Natural killer cell treated with Interleukin-12 subunit alpha and Interleukin-12 subunit beta and Interleukin-15 and Interleukin-18, amount 100 ng/mL, for 72 hours (primary cell): Measurements from ENCODE around the gene CRAT. TPM values are rescaled to one million over a fixed set of nuclear protein-coding genes. Genes with fewer than 3 reads are reported as not detected.

Experiments
- ATAC-seq, 2 donors: fragments of 150-1000 bp; cut with Tn5 transposase in 1 of 2; sonication (Bioruptor Pico), chemical (Tn5 transposase) in 1 of 2; 2 replicates each; pipeline ENCODE4 v1.10.0; 2021
- DNase-seq: peaks from one replicate; pipeline ENCODE4 v3.0.0; 2022; ENCODE audit warnings: low spot score
- H3K27ac Mint-ChIP-seq, 2 donors: 1 replicate in 1 of 2; 2 replicates in 1 of 2; pipeline ENCODE4 v1.8.0; 2022; ENCODE audit warnings: mixed read lengths in 2 of 2, mild to moderate bottlenecking in 1 of 2, moderate library complexity in 1 of 2
- H3K27me3 Mint-ChIP-seq, 2 donors: 1 replicate in 1 of 2; 2 replicates in 1 of 2; pipeline ENCODE4 v1.8.0; 2022; ENCODE audit warnings: mixed read lengths in 2 of 2
- H3K36me3 Mint-ChIP-seq: one replicate; pipeline ENCODE4 v1.8.0; 2022; ENCODE audit warnings: mixed read lengths
- H3K4me1 Mint-ChIP-seq, 2 donors: 1 replicate in 1 of 2; 2 replicates in 1 of 2; pipeline ENCODE4 v1.8.0; 2022; ENCODE audit warnings: low read depth in 2 of 2, mixed read lengths in 2 of 2, mild to moderate bottlenecking in 1 of 2
- H3K4me3 Mint-ChIP-seq: one replicate; pipeline ENCODE4 v1.8.0; 2022; ENCODE audit warnings: mixed read lengths
- H3K9me3 Mint-ChIP-seq: 2 replicates; pipeline ENCODE4 v1.8.0; 2022; ENCODE audit warnings: mixed read lengths
- total RNA-seq, 2 donors: library from RNA; stranded (reverse); gene quantifications; one replicate each; pipeline ENCODE4 v1.2.3, GENCODE V29; 2022

CRAT gene
- total RNA-seq, 2 donors from 2014 or later, result 11.9 to 12.7 TPM

DNA sequence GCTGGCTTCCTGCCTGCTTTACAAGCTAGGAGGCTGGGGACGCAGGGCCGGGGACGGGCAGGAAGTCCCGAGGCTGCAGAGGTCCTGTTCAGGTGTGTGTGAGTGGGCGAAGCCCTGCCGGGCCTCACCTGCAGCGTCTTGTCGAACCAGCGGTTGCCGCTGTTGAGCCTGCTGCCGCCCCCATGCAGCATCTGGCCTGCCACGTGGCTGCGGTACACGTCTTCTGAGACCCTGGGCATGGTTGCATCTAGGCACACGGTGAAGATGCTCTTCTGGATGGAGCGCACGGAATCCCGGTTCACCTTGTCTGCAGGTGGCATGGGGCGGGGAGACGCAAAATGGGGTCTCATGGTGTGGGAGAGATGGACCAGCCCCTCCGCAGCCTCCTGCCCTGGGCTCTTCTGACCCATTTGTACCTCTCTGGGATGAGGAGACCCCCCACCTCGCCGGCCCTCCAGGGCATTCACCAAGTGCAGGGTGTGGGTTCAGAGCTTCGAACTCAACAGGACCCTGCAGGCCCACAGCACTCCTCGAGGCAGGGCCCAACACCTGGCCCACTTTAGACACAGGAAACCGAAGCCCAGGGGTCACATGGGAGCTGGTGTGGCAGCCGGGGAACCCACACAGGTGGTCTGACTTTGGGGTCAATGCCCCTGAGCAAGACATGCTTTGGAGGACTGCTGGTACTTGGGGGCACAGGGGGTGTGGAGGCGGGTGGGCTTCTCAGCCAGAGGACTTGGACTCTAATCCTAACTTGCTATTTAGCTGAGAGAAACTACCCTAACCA is 10.0 kb downstream of the CRAT start:
- DNase-seq (no peak), ATAC-seq (no peak)
- no peaks in the 10 kb centered on the region for H3K36me3 Mint-ChIP-seq
- H3K9me3 Mint-ChIP-seq, result no peaks in the 10 kb centered on the region
- no peak overlapping the region for H3K27ac Mint-ChIP-seq
- H3K4me3 Mint-ChIP-seq, result no peak overlapping the region
- H3K4me1 Mint-ChIP-seq, result no peaks in the 10 kb centered on the region
- no peaks in the 10 kb centered on the region for H3K27me3 Mint-ChIP-seq

DNA sequence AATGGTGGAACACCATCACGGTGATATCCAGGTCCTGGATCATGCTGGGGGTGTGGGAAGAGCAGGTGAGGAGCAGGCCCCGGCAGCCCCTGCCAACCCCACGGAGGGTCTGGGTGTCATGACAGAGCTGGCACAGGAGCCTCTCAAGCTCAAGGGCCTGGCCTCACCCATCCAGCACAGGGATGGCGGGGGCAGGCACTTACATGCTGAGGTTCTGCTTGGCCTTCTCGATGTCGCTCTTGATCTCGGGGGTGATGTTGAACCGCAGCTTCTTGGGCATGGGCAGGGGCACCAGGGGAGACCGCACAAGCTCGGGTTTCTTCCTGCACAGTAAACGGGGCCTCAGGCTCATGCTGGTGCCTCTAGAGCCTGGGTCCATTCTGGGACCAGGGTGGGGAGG is 12.3 kb downstream of the CRAT start:
- DNase-seq, result no peak
- no peak for ATAC-seq
- Mint-ChIP-seq H3K9me3 (no peaks in the 10 kb centered on the region), H3K27ac (no peak overlapping the region), H3K4me3 (no peak overlapping the region), H3K27me3 (no peaks in the 10 kb centered on the region), H3K4me1 (no peaks in the 10 kb centered on the region), H3K36me3 (no peaks in the 10 kb centered on the region)

DNA sequence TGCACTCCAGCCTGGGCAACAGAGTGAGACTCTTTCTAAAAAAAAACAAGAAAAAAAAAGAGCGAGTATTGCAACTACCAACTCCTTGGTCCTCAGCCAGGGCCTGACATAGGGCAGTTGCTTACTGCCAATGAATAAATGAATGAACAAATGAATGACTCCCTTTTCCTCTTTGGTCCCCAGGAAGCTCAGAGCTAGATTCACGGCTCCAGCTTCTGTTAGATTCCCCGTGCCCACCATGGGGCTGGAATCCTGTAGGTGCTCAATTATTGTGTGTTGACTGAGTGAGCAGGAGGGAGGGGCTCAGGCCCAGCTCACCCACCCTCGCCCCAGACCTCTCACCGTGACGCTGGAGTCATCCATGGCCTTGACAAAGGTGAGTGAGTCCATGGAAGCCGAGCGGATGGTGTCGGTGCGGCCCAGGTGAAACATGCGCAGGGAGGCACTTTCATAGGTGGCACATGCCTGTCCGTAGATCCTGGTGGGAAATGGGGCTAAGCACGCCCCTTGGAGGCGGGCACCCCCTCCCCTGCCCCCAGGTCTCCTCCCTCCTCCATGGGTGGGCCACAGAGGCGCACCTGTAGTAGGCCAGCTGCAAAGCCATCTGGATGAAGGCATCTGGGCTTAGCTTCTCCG is 12.8 kb downstream of the CRAT start:
- Mint-ChIP-seq H3K4me3 (no peak overlapping the region), H3K27ac (no peak overlapping the region), H3K36me3 (no peaks in the 10 kb centered on the region), H3K9me3 (no peaks in the 10 kb centered on the region), H3K4me1 (no peaks in the 10 kb centered on the region), H3K27me3 (no peaks in the 10 kb centered on the region)
- no peak for DNase-seq
- no peak for ATAC-seq

DNA sequence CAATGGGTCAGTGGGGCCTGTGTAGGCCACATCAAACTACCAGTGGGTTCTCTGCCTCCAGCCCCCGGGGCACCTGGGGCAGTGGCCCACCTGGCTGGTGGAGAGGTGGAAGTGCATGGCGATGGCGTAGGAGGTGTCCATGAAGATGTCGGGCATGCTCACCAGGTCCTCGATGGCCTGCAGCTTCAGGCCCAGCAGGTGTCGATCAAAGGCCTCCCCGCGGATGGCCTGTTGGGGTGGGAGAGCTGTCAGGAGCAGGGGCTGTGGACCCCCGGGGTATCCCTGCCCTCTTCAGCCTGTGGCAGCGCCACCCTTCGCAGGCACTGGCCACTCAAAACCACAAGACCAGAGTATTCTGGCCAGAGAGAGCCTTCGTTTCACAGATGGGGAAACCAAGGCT is 14.7 kb downstream of the CRAT start:
- ATAC-seq, result no peak

DNA sequence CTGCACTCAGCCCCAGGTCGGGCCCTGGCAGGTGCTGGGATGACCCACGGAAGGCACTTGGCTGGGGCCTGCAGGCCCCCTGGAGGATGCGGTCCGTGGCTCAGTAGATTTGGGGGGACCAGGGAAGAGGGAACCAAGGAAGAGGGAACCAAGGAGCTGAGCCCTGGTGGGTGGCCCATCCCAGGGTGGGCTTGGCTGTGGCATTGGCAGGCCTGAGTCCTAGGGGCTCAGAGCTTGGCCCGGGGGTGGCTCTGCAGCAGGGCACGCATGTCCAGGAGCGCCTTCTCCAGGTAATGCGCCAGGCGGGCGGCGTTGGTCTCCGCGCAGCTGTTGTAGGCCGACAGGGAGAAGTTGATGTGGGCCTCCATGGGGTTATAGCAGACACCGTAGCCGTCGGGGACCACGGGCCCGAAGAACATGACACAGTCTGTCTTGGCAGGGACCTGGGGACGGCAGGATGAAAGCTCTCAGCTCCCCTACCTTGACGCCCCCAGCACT is 15.4 kb downstream of the CRAT start:
- H3K4me3 Mint-ChIP-seq, result no peak overlapping the region
- H3K36me3 Mint-ChIP-seq, result no peaks in the 10 kb centered on the region
- no peak overlapping the region for H3K27ac Mint-ChIP-seq

More for the DNA sequence above, 14.7 kb downstream of the CRAT start:
- Mint-ChIP-seq H3K27me3 (no peaks in the 10 kb centered on the region), H3K36me3 (no peaks in the 10 kb centered on the region), H3K9me3 (no peaks in the 10 kb centered on the region), H3K4me3 (no peak overlapping the region), H3K27ac (no peak overlapping the region), H3K4me1 (no peaks in the 10 kb centered on the region)
- no peak for DNase-seq

DNA sequence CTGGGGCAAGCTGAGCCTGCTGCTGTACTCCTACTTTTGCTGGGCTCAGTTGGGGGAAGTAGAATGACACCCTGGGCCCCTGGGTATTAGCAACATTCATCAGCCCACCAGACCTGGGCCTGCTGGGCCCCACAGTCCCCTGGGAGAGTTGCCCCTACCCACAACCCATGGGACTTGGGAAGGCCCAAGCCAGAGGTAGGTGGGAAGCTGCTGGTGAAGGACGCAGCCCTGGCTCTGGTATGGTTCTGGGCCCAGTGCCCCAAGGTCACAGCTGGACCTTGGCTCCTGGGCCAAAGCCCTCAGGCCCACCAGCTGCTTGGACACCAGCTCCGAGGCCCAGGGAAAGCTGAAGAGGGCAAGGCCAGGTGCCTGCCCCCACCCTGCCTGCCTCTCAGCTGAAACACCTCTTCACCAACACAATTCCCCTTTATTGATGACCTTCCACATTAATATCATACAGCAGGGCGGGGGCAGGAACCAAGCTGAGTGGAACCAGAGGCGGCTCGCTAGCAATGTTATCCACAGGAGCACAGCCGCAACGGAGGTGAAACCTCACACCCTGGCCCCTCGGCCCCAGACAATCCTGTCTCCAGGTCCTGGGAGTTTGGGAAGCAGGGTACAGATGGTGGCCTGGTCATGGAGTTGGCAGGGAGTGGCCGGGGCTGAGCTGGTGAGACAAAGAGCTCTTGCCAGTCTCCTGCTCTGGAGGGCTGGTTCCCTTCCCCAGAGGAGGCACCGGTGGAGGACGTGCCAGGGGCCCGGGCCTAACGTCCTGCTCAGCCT is 16.0 kb downstream of the CRAT start:
- H3K27me3 Mint-ChIP-seq, result no peaks in the 10 kb centered on the region
- no peaks in the 10 kb centered on the region for H3K4me1 Mint-ChIP-seq
- no peaks in the 10 kb centered on the region for H3K36me3 Mint-ChIP-seq
- H3K27ac Mint-ChIP-seq, result no peak overlapping the region
- no peak overlapping the region for H3K4me3 Mint-ChIP-seq
- DNase-seq, result no peak
- peak; percentile 5 to 22 for ATAC-seq
- no peaks in the 10 kb centered on the region for H3K9me3 Mint-ChIP-seq

More for the DNA sequence above, 15.4 kb downstream of the CRAT start:
- no peaks in the 10 kb centered on the region for H3K4me1 Mint-ChIP-seq
- H3K9me3 Mint-ChIP-seq, result no peaks in the 10 kb centered on the region
- H3K27me3 Mint-ChIP-seq, result no peaks in the 10 kb centered on the region
- no peak for DNase-seq
- ATAC-seq, result no peak

DNA sequence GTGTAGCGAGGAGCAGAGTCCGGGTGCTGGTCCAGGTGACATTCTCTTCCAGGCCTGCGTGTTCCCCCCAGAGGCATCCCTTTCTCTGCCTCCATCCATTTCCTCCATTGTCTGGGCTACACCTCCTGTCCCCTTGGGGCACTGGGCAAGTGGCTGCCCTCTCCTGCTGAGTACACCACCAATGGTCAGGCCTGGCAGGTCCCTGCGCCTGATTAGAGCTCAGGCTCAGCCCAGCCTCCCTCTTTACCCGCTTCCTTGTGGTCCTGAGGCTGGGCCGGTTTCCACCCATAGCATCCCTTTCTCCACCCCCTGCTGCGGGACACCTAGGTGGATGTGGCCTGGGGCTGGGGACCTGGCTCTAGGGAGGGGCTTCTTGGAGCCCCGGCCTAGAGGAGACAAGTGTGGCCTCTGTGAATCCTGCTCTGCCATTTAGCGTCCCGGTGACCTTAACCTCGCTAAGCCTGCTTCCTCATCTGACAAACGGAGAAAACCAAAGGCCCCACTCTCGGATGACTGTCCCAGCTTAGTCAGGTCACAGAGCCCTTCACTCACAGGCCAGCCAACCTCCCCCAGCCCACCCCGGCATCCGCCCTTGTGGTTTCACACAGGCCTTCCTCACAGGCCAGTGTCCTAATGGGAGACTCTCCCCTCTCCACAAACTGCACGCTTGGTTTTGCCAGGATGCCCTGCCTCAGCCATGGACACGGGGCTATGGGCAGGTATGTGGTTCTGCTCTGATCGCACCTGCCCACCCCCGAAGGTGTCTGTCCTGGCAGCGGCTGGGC is 16.8 kb downstream of the CRAT start:
- Mint-ChIP-seq H3K9me3 (no peaks in the 10 kb centered on the region), H3K27ac (no peak overlapping the region), H3K36me3 (no peaks in the 10 kb centered on the region), H3K4me1 (no peaks in the 10 kb centered on the region), H3K4me3 (no peak overlapping the region), H3K27me3 (no peaks in the 10 kb centered on the region)
- peak in 1 of 2 donors; percentile 21 for ATAC-seq
- no peak for DNase-seq

DNA sequence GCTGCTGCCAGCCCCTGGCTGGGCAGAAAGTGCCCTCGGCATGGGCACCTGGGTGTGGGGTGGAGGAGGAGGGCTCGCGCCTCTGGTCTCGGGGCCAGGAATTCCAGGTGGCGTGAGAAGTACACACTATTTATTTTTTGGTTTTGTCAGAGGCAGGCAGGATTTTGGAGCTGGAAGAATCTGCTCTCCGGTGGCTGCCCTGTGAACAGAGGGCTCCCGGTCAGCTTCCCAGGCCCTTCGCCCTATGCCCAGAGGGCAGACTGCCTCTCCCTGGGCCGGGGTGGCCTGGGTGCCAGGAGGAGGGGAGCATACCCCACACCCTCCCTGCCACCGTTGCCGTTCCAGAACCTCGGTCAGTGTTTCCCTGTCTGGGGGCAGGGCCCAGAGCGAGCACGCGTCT is 21.3 kb downstream of the CRAT start:
- Mint-ChIP-seq H3K36me3 (no peaks in the 10 kb centered on the region), H3K4me1 (peaks cover 0 to 5% of the 10 kb centered on the region in 2 donors), H3K27ac (no peak overlapping the region), H3K9me3 (no peaks in the 10 kb centered on the region), H3K27me3 (no peaks in the 10 kb centered on the region), H3K4me3 (no peak overlapping the region)
- DNase-seq, result no peak
- no peak for ATAC-seq

DNA sequence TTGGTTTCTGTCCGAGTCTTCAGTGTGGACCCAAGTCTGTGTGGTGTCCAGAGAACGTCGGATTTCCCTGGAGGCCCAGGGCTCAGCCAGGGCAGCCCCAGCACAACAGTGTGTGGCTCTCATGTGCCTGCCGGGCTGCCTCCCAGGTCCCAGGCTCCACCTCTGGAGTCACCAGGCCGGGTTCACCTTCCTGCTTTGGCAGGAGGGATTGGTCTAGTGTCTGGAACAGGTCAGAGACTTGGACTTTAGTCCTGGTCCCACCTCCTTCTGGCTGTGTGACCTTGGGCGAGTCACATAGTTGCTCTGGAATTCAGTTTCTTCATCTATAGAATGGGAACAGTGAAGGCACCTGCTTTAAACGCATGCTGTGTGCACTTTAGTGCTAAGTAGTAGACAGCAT is 26.5 kb downstream of the CRAT start:
- H3K4me3 Mint-ChIP-seq, result no peak overlapping the region
- H3K9me3 Mint-ChIP-seq, result no peaks in the 10 kb centered on the region
- DNase-seq (no peak), ATAC-seq (no peak)
- H3K36me3 Mint-ChIP-seq, result no peaks in the 10 kb centered on the region
- no peak overlapping the region for H3K27ac Mint-ChIP-seq
- H3K4me1 Mint-ChIP-seq, result peaks cover 17 to 19% of the 10 kb centered on the region in 2 donors
- no peaks in the 10 kb centered on the region for H3K27me3 Mint-ChIP-seq

DNA sequence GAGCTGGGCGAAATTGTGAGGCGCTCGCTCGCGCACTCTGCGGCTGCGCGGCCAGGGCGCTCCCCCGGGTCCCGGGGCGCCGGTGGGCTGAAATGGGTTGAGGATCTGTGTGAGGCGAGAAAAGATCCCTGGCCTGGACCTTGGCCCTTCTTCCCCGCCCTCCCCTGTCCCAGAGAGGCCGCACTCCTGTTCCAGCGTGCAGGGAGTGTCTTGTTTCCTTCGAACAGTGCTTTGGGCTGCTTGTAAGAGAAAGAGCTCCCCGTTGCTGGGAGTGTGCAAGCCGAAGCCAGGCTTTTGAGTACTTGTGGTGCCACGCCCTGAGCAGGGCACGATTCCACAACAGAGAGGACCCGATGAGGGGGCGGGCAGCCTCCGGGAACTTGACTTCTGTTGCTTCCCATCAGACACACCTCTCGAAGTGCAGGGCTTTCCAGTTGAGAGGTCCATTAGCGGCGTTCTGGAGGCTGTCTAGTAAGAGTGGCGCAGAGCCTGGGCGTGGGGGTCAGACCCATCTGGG is 29.1 kb downstream of the CRAT start:
- Mint-ChIP-seq H3K27me3 (no peaks in the 10 kb centered on the region), H3K36me3 (no peaks in the 10 kb centered on the region), H3K4me3 (peak overlapping the region; percentile 95), H3K27ac (peak overlapping the region; percentile 66 to 87), H3K9me3 (no peaks in the 10 kb centered on the region), H3K4me1 (peaks cover 17 to 25% of the 10 kb centered on the region in 2 donors)
- ATAC-seq (no peak), DNase-seq (no peak)

DNA sequence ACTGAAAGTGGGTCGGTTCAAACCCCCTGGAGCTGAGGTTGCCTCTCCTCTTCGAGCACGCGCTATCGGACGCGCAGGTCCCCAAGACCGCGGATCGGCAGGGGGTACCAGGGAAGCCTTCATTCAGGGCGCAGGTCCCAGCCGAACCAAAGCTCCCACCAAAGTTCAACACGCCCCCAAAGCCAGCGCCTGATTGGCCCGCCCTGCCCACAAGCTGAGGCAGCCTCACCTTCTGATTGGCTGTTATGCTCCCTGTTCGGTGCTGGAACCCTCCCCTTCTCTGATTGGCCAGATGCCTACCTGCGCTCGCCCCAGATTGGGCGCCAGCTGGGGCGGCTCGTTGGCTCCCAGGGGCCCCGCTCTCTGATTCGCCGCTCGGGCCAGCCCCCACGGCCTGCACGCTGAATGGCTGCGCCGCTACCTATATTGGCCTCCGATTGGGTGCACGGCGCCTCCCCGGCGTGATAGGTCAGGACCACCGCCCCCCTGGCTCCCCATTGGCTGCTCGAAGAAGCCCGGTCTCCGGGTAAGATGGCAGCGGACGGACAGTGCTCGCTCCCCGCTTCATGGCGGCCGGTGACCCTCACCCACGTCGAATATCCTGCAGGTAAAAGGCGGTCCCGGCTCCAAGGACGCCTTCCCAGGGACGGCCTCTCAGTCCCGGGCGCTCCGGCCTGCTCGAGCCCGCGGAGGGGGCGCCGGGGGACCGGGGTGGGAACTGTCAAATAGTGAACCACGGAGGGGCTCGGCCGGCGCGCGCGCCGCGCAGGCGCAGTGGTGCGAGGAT is 29.8 kb downstream of the CRAT start, which contains the start of gene DOLPP1:
Gene DOLPP1, plus strand, starts transcription at position 511 of the 787 bp plus-strand sequence. Its CDS starts 21 bp downstream, at position 532.
- H3K9me3 Mint-ChIP-seq, result no peaks in the 10 kb centered on the region
- peak within 1 kb of the TSS; percentile 66 to 87 for H3K27ac Mint-ChIP-seq
- H3K36me3 Mint-ChIP-seq, result no peaks in the 10 kb centered on the region
- peak within 1 kb of the TSS; percentile 95 for H3K4me3 Mint-ChIP-seq
- H3K27me3 Mint-ChIP-seq, result no peaks in the 10 kb centered on the region
- ATAC-seq (peak; percentile 98), DNase-seq (peak; percentile 100)
- H3K4me1 Mint-ChIP-seq, result peaks cover 17 to 25% of the 10 kb centered on the region in 2 donors

DNA sequence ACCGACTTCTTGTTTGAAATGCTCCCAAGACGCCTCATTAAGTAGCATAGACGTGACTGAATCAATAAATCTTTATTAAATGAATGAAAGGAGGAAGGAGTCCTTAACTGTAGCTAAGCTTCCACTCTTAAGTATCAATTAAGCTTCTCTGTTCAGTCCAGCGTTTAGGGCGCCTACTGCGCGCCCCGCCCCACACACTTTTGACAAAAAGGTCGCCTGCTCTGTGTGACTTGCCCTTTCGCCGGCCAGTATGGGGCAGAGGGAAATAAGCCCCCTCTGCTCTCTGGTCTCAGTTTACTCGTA is 30.3 kb downstream of the CRAT start:
- H3K4me1 Mint-ChIP-seq, result peaks cover 17 to 25% of the 10 kb centered on the region in 2 donors

More for the DNA sequence above, 30.3 kb downstream of the CRAT start:
- DNase-seq (no peak), ATAC-seq (no peak)
- Mint-ChIP-seq H3K27ac (peak overlapping the region; percentile 66 to 87), H3K4me3 (peak overlapping the region; percentile 95), H3K9me3 (no peaks in the 10 kb centered on the region), H3K36me3 (no peaks in the 10 kb centered on the region), H3K27me3 (no peaks in the 10 kb centered on the region)
